H1 (cell line): ENCODE results near the gene CDHR2. TPM values are rescaled to one million over a fixed set of nuclear protein-coding genes. Genes with fewer than 3 reads are reported as not detected.

Experiments used
- CTCF ChIA-PET: fragments of 300-600 bp; sonication (Branson Sonifier 250); formaldehyde crosslinking; loops from one replicate; lab custom pipeline; 2021; ENCODE audit not compliant: partially characterized antibody; lab: Charles Lee
- POLR2A ChIA-PET: fragments of 300-600 bp; sonication (Branson Sonifier 250); formaldehyde crosslinking; loops from one replicate; lab custom pipeline; 2021; ENCODE audit warnings: inconsistent platforms; ENCODE audit not compliant: partially characterized antibody; lab: Charles Lee
- DNase-seq, 2 experiments: peaks; one replicate each; pipeline versions ENCODE4 v3.0.0 to v3.0.0-alpha.2; 2010 to 2022; ENCODE audit warnings: low spot score in 2 of 2, low read depth in 1 of 2, mixed read lengths in 1 of 2
- FAIRE-seq: peaks from 2 replicates; lab custom pipeline; 2011; peaks lifted over from hg19 to GRCh38; lab: Jason Lieb, UNC
- H2AFZ ChIP-seq: 2 replicates; pipeline ENCODE4 v1.8.1; 2012; ENCODE audit warnings: low read length, inconsistent platforms
- H2AK5ac ChIP-seq: 2 replicates; pipeline ENCODE4 v1.6.1; 2013; ENCODE audit warnings: low read depth, low read length
- H2BK120ac ChIP-seq: replicated peaks from 2 replicates; pipeline ENCODE3; 2013; ENCODE audit warnings: low read depth, low read length, inconsistent platforms
- H2BK12ac ChIP-seq: 2 replicates; pipeline ENCODE4 v1.6.1; 2013; ENCODE audit warnings: low read depth, low read length
- H2BK15ac ChIP-seq: 2 replicates; pipeline ENCODE4 v1.6.1; 2013; ENCODE audit warnings: low read length
- H2BK20ac ChIP-seq: 2 replicates; pipeline ENCODE4 v1.6.1; 2013; ENCODE audit warnings: low read length
- H2BK5ac ChIP-seq: 2 replicates; pipeline ENCODE4 v1.6.1; 2013; ENCODE audit warnings: low read depth, low read length
- H3K14ac ChIP-seq: 2 replicates; pipeline ENCODE4 v1.6.1; 2013; ENCODE audit warnings: inconsistent platforms; ENCODE audit not compliant: insufficient read length
- H3K18ac ChIP-seq: 2 replicates; pipeline ENCODE4 v1.6.1; 2013; ENCODE audit warnings: low read length; ENCODE audit errors: extremely low read depth
- H3K23ac ChIP-seq: 2 replicates; pipeline ENCODE4 v1.6.1; 2013; ENCODE audit warnings: inconsistent platforms; ENCODE audit not compliant: insufficient read length
- H3K23me2 ChIP-seq: 2 replicates; pipeline ENCODE4 v1.6.1; 2013; ENCODE audit warnings: low read depth, low read length
- H3K27ac ChIP-seq: 2 replicates; pipeline ENCODE4 v1.6.1; 2011; ENCODE audit warnings: low read depth, low read length, inconsistent platforms
- H3K27me3 ChIP-seq, 4 experiments: replicated peaks in 1 of 4; 1 replicate in 1 of 4; 2 replicates in 3 of 4; pipeline versions ENCODE4 v1.6.1 to v1.8.1; 2011 to 2013; ENCODE audit warnings: low read length in 3 of 4, mild to moderate bottlenecking in 3 of 4, inconsistent platforms in 2 of 4, mixed read lengths in 2 of 4, moderate library complexity in 1 of 4; ENCODE audit not compliant: control insufficient read depth in 3 of 4, insufficient read depth in 3 of 4; ENCODE audit errors: extremely low read depth in 1 of 4
- H3K36me3 ChIP-seq, 4 experiments: 2 replicates each; pipeline versions ENCODE4 v1.6.1 to v1.8.1; 2011 to 2013; ENCODE audit warnings: mild to moderate bottlenecking in 4 of 4, low read length in 3 of 4, moderate library complexity in 2 of 4, control low read depth in 1 of 4, inconsistent platforms in 1 of 4; ENCODE audit not compliant: insufficient read depth in 4 of 4, control insufficient read depth in 2 of 4
- H3K4ac ChIP-seq: replicated peaks from 2 replicates; pipeline ENCODE3; 2013; ENCODE audit warnings: low read length, low read depth, mixed read lengths, inconsistent platforms; ENCODE audit not compliant: insufficient read length
- H3K4me1 ChIP-seq, 4 experiments: replicated peaks in 1 of 4; 1 replicate in 1 of 4; 2 replicates in 3 of 4; pipeline versions ENCODE4 v1.6.1 to v1.8.1; 2011 to 2013; ENCODE audit warnings: low read length in 3 of 4, inconsistent platforms in 2 of 4, mixed read lengths in 1 of 4; ENCODE audit not compliant: insufficient read depth in 4 of 4, control insufficient read depth in 3 of 4
- H3K4me2 ChIP-seq, 2 experiments: 2 replicates each; pipeline versions ENCODE4 v1.6.1 to v1.8.1; 2011 to 2013; ENCODE audit warnings: low read depth in 2 of 2, low read length in 2 of 2, control low read depth in 1 of 2, inconsistent platforms in 1 of 2, mild to moderate bottlenecking in 1 of 2; ENCODE audit not compliant: insufficient read depth in 1 of 2
- H3K4me3 ChIP-seq, 4 experiments: fragments of 200-600, 300-600 bp in 1 of 4; sonication (generic), shearing (Covaris generic), sonication (Bioruptor Twin) in 1 of 4; 2 replicates each; pipeline versions ENCODE4 v1.5.1 to v1.8.1; 2011 to 2016; ENCODE audit warnings: low read length in 4 of 4, low read depth in 3 of 4, control low read depth in 2 of 4, inconsistent platforms in 2 of 4, mild to moderate bottlenecking in 2 of 4, mixed read lengths in 1 of 4, moderate library complexity in 1 of 4; ENCODE audit not compliant: insufficient read depth in 2 of 4; ENCODE audit errors: extremely low read depth in 1 of 4
- H3K56ac ChIP-seq: replicated peaks from 2 replicates; pipeline ENCODE3; 2013; ENCODE audit warnings: low read depth, mild to moderate bottlenecking, mixed read lengths, low read length, inconsistent platforms; ENCODE audit not compliant: insufficient read length
- H3K79me1 ChIP-seq: 2 replicates; pipeline ENCODE4 v1.6.1; 2013; ENCODE audit warnings: low read depth, low read length, control low read depth
- H3K79me2 ChIP-seq, 2 experiments: 2 replicates each; pipeline versions ENCODE4 v1.6.1 to v1.8.1; 2012 to 2013; ENCODE audit warnings: low read length in 2 of 2, mild to moderate bottlenecking in 2 of 2, inconsistent platforms in 1 of 2; ENCODE audit not compliant: insufficient read depth in 2 of 2, control insufficient read depth in 1 of 2
- H3K9ac ChIP-seq, 4 experiments: replicated peaks in 1 of 4; 1 replicate in 1 of 4; 2 replicates in 3 of 4; pipeline versions ENCODE4 v1.6.1 to v1.8.1; 2011 to 2013; ENCODE audit warnings: low read depth in 3 of 4, low read length in 3 of 4, control low read depth in 2 of 4, mild to moderate bottlenecking in 2 of 4, moderate library complexity in 2 of 4, inconsistent platforms in 1 of 4; ENCODE audit errors: extremely low read depth in 1 of 4
- H3K9me3 ChIP-seq, 2 experiments: 2 replicates each; pipeline versions ENCODE4 v1.6.1 to v1.8.1; 2012 to 2013; ENCODE audit warnings: mild to moderate bottlenecking in 2 of 2, moderate library complexity in 2 of 2, control low read depth in 1 of 2, inconsistent platforms in 1 of 2, low read depth in 1 of 2, low read length in 1 of 2, mixed read lengths in 1 of 2; ENCODE audit not compliant: insufficient read depth in 2 of 2
- H4K20me1 ChIP-seq, 2 experiments: replicated peaks in 1 of 2; 2 replicates each; pipeline versions ENCODE3 to v1.8.1; 2011 to 2013; ENCODE audit warnings: inconsistent platforms in 2 of 2, low read length in 2 of 2, mild to moderate bottlenecking in 1 of 2; ENCODE audit not compliant: insufficient read depth in 2 of 2, control insufficient read depth in 1 of 2
- H4K5ac ChIP-seq: 2 replicates; pipeline ENCODE4 v1.6.1; 2013; ENCODE audit warnings: low read length, low read depth, mixed read lengths, inconsistent platforms; ENCODE audit not compliant: insufficient read length
- H4K8ac ChIP-seq: 2 replicates; pipeline ENCODE4 v1.8.0; 2013; ENCODE audit warnings: mild to moderate bottlenecking, moderate library complexity, low read length, inconsistent platforms; ENCODE audit not compliant: insufficient read depth; ENCODE audit errors: extremely low read depth
- H4K91ac ChIP-seq: replicated peaks from 2 replicates; pipeline ENCODE3; 2013; ENCODE audit warnings: low read length, mixed read lengths, inconsistent platforms; ENCODE audit not compliant: insufficient read length
- ASH2L ChIP-seq: fragments of 200-600, 300-600 bp; sonication (generic); IDR thresholded peaks from one replicate; pipeline ENCODE4 v1.7.1; 2017; ENCODE audit warnings: low read length
- BCL11A ChIP-seq, 2 experiments: IDR thresholded peaks; one replicate each; pipeline ENCODE4 v1.6.1; 2011; ENCODE audit warnings: low read depth in 2 of 2, low read length in 2 of 2, mild to moderate bottlenecking in 2 of 2
- JUN ChIP-seq: IDR thresholded peaks from 2 replicates; pipeline ENCODE4 v1.6.1; 2011; ENCODE audit warnings: low read depth, mild to moderate bottlenecking, improper control_type of control experiment, low read length
- PHF8 ChIP-seq: fragments of 200-600 bp; sonication (generic); conservative IDR thresholded peaks from 2 replicates; pipeline ENCODE4 v1.7.1; 2012; ENCODE audit warnings: low read depth, mild to moderate bottlenecking, inconsistent platforms, low read length, moderate library complexity
- RFX5 ChIP-seq: IDR thresholded peaks from 2 replicates; pipeline ENCODE4 v1.6.1; 2011; ENCODE audit warnings: low read depth, low read length, improper control_type of control experiment, borderline replicate concordance
- RNF2 ChIP-seq: fragments of 200-900, 300-1000 bp; sonication (generic); IDR thresholded peaks from 2 replicates; pipeline ENCODE4 v1.7.1; 2016; ENCODE audit warnings: borderline replicate concordance, low read depth, mild to moderate bottlenecking, antibody characterized with exemption, low read length; ENCODE audit not compliant: poor library complexity, severe bottlenecking; ENCODE audit errors: missing control alignments
- SP1 ChIP-seq: IDR thresholded peaks from 2 replicates; pipeline ENCODE4 v1.6.1; 2011; ENCODE audit warnings: low read depth, low read length
- SP2 ChIP-seq: IDR thresholded peaks from 2 replicates; pipeline ENCODE4 v1.6.1; 2012; ENCODE audit warnings: mild to moderate bottlenecking, low read length, inconsistent platforms
- TCF12 ChIP-seq: IDR thresholded peaks from 2 replicates; pipeline ENCODE4 v1.6.1; 2011; ENCODE audit warnings: low read depth, mild to moderate bottlenecking, low read length
- ZNF274 ChIP-seq: IDR thresholded peaks from 2 replicates; pipeline ENCODE4 v1.7.0; 2012; ENCODE audit warnings: low read length, borderline replicate concordance; ENCODE audit errors: extremely low read depth
- WGBS, 2 experiments: shearing (Covaris generic) in 1 of 2; methylation state at CpG; one replicate each; pipeline versions ENCODE4 v1.1.6 to v1.1.7; 2013 to 2015; ENCODE audit warnings: low lambda C conversion rate in 2 of 2, mixed read lengths in 2 of 2, inconsistent platforms in 1 of 2, low coverage in 1 of 2, missing lambda C conversion rate in 1 of 2; ENCODE audit not compliant: insufficient replicate concordance in 2 of 2, insufficient coverage in 1 of 2, insufficient read length in 1 of 2; ENCODE audit errors: extremely low coverage in 1 of 2, missing lambda C conversion rate in 1 of 2; 5-methylcytosine and 5-hydroxymethylcytosine counted together
- polyA plus RNA-seq, 7 experiments: library from polyadenylated mRNA; depleted of rRNA in 3 of 7; stranded (reverse) in 5 of 7; unstranded in 2 of 7; fragments of >200 nt in 5 of 7; fragments of 200-250 nt in 2 of 7; gene quantifications; 1 replicate in 5 of 7; 2 replicates in 1 of 7; 4 replicates in 1 of 7; pipeline versions ENCODE4 v1.2.1 to v1.2.3, GENCODE V29; 2011 to 2013; ENCODE audit warnings: missing spikeins in 2 of 7, mixed read lengths in 2 of 7
- total RNA-seq: library from RNA; stranded (reverse); fragmentation: NEBNext Ultra II Directional; extraction: Animal tissue kit (Norgen Biotek cat#: 25700); gene quantifications from 2 replicates; pipeline ENCODE4 v1.2.1, GENCODE V29; 2021
- TF ChIP-seq, protein P1 (sequence below): IDR thresholded peaks from 2 replicates; pipeline ENCODE4 v1.6.1; 2011; ENCODE audit warnings: low read depth, mild to moderate bottlenecking, low read length; ENCODE audit not compliant: insufficient read depth

The CDHR2 gene
- total and polyA plus RNA-seq, 2 of the 8 experiments (the other 6 are each of a cell fraction or from before 2014, with no cell fraction given): 0.02 to 0.43 TPM

DNA sequence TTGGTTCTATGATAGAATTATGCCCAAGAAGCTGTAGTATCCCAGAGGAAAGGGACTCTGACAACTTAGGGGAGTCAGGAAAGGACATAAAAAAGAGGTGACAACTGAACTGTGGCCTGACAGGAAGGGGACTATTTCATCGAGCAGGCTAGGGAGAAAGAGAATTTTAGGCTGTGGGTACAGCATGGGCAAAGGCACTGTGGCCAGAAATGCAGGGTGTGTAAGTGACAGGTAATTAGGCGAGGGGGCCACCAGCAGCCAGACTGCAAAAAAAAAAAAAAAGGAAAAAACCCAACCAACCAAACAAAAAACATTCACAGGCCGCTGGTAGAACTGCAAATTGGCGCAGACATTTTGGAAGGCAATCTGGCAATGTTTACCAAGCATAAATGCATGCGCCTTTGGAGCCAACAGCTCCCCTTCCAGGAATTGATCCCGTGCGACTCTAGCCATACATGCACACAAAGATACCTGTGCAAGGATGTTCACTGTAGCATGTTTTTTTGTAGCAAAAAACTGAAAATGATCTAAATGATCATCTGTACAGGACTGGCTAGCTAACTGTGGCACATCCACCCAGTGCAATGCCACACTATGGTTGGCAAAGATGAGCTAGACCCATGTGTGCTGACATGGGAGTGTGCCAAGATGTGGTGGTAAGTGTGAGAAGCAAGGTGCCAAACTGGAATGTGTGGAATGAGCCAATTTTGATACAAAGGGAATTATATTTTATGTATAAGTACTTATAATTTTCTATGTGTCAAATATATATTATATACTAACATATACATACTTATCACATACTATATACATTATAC, 82.5 kb downstream of the CDHR2 start:
- H3K27me3 ChIP-seq: peaks cover 3 to 40% (median 34%) of the 10 kb centered on the region in 4 experiments
- no peak for DNase-seq
- TF ChIP-seq ASH2L (no peak), PHF8 (no peak), TCF12 (no peak), RFX5 (no peak), SP2 (no peak), SP1 (no peak), RNF2 (no peak), ZNF274 (no peak), BCL11A (IDR thresholded peaks at IDR 0.05; ENCODE audit: low read depth in 2 of 2, low read length in 2 of 2) (no peak), JUN (no peak)
- TF ChIP-seq, protein P1, sequence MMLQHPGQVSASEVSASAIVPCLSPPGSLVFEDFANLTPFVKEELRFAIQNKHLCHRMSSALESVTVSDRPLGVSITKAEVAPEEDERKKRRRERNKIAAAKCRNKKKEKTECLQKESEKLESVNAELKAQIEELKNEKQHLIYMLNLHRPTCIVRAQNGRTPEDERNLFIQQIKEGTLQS: no peak

More for the DNA sequence above, 82.5 kb downstream of the CDHR2 start:
- peaks cover 0 to 3% of the 10 kb centered on the region in 2 experiments; a peak in 1 of 4 replicates for H3K9me3 ChIP-seq
- H3K27ac ChIP-seq: no peak overlapping the region
- no peak overlapping the region for H2BK20ac ChIP-seq
- H3K14ac ChIP-seq: no peak overlapping the region
- no peak overlapping the region for H3K56ac ChIP-seq
- H3K23ac ChIP-seq: no peak overlapping the region
- CTCF ChIA-PET: interaction anchor here (0.8 to 2.5 kb wide), 10 partner anchors 10 to 913 kb away, joined by 3 to 10 read pairs (median 3); no protein-coding TSS in a partner anchor
- H4K20me1 ChIP-seq: peaks cover 0 to 3% of the 10 kb centered on the region in 2 experiments
- no peak overlapping the region for H2BK15ac ChIP-seq
- H3K4me1 ChIP-seq: peaks cover 8 to 31% (median 10%) of the 10 kb centered on the region in 4 experiments
- no peak overlapping the region for H4K8ac ChIP-seq
- H3K18ac ChIP-seq: no peak overlapping the region
- H4K5ac ChIP-seq: no peak overlapping the region
- H3K4me3 ChIP-seq: peak overlapping the region in 2 of 4 experiments; percentile 87 to 89; a peak in 2 of 8 replicates
- H3K79me2 ChIP-seq: no peaks in the 10 kb centered on the region
- peak overlapping the region in 1 of 2 experiments; percentile 89; a peak in 2 of 4 replicates for H3K4me2 ChIP-seq
- no peak for FAIRE-seq
- H2AK5ac ChIP-seq: no peak overlapping the region
- no peaks in the 10 kb centered on the region for H3K79me1 ChIP-seq
- no peaks in the 10 kb centered on the region for H3K36me3 ChIP-seq
- H2AFZ ChIP-seq: no peak overlapping the region
- H4K91ac ChIP-seq: no peak overlapping the region
- 81% methylated on average over 7 of the region's 7 CpGs; no CpG with 5 or more reads in 1 of the 2 experiments for WGBS, 2 experiments
- H3K9ac ChIP-seq: no peak overlapping the region
- H3K4ac ChIP-seq: no peak overlapping the region
- peaks cover 16% of the 10 kb centered on the region for H3K23me2 ChIP-seq
- no peak overlapping the region for H2BK5ac ChIP-seq
- no peak overlapping the region for H2BK12ac ChIP-seq
- POLR2A ChIA-PET: interaction anchor here (1.5 to 2.7 kb wide), 3 partner anchors 11 to 57 kb away, joined by 3 to 19 read pairs (median 5); no protein-coding TSS in a partner anchor
- no peak overlapping the region for H2BK120ac ChIP-seq
